HG02588 (cell line): ENCODE data around the gene DOK6.
"Not testable (repeated sequence)": the region's sequence is repeated elsewhere in the genome, so short reads cannot be mapped to it uniquely, and the experiment has no call there.

Source experiments
- ATAC-seq: cut with Tn5 transposase; IDR thresholded peaks from one replicate; pipeline ENCODE4 v1.9.1; 2021; ENCODE audit warnings: mild to moderate bottlenecking, moderate library complexity; ENCODE audit not compliant: unreplicated experiment

The DOK6 gene

DNA sequence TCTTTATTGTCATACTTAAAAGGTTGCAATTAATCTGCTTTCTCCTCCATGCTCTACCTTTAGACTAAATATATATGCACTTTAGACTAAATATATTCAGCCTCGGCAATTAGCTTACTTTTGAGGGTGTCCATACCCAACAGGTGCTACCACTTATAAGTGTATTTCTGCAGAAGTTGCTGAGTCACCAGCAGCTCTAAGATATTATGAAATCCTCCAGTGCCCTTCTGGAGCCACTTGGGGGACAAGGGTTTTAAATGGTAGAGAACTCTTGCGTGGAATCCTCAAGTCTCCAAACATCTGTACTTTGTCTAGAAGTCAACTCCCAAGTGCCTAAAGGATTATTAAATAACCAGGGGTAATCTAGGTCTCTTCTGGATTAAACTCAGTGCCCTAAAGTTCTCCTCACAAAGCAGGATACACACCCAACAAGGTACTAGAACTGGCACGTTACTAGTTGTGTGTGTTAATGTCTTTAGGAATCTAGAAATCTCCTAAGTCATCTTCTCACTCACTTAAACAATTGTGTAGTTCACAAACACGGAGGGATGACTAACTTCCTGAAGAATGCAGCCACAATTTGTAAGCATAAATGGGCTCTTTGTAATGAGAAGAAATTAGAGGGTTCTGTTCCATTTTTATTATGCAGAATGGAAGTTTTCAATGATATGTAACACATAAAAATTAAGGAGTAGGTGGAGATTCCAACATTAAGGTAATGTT, 387.3 kb downstream of the DOK6 start:
- ATAC-seq: no peak

- ATAC-seq: no peak
These were observed 389.1 kb downstream of the DOK6 start for GRCh38 chr18:69789794-69790193.

GRCh38 chr18:69790649-69791048, 390.0 kb downstream of the DOK6 start:
- no peak for ATAC-seq

- ATAC-seq: no peak
These were observed 395.1 kb downstream of the DOK6 start for GRCh38 chr18:69795791-69796190.

DNA sequence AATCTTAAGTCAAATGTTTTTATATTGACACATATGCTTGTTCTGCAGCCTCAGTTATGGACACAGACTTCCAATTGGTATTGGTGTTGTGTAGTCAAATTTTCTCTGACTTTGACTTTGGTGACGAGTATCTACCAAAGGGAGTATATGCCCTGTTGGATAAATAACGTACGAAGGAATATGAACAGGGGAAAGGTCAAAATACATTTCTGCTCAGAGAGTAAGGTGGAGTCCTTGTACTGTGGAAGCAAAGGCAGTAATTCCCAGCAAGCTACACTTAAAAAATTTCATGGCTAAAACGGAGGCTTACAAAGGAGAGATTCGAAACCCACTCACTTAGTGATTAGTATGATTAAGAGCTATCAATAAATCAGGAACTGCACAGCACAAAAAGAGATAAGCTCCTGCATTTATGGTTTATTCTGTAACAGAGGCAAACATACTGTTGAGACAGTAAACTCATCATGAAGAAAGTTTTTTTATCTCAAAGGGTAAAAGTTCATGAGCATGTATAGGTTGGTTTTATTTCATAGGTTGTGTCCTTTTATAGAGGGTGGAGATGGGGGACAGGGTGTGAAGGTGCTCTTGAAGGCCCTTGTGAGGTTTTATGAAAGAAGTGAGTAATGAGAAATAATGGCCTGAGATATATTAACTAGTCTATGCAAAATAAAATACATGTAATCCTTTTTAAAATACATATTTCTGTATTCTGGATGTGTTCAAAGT, 404.3 kb downstream of the DOK6 start:
- ATAC-seq: no peak

- ATAC-seq: no peak
These were observed 407.7 kb downstream of the DOK6 start for GRCh38 chr18:69808399-69808798.

DNA sequence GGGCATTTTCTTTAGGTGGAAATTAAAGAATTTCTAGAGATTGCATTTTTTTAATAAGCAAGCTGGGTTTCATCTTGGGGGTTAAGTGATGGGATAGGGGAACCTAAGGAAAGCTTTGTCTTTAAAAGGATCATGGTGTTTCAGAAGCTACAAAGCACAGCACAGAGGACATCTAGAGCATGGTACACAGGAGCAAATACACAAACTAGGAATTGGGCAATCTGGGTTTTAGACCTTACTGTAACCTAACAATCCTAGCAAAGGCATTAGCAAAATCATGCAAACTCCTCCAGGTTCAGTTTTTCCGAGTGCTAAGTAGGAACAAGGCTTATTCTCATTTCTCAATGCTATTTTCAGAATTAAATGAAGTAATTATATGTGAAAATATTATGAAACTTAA, 412.9 kb downstream of the DOK6 start:
- ATAC-seq: no peak

DNA sequence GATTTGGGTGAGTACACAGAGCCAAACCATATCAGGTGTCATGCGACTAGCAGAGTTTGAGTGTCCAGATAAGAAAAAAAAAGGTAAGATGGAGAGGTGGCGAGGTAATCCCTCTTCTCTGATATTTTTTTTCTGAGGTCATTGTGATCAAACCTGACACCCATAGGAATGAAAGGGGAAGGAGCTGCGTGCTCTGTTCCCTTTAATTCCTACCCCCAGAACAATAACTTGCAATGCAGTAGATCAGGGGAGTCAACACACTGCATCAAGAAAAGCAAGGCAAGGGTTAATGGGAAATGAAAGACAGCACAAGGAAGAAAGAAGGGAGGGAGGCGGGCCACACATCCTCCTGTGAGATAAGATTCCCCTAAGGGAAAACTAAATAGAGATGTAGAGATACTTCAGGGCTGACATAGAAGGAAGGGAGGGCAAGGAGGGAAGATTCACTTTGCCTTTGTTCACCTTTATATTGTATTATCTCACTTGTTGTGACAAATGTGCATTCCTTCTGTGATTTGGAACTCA, 414.2 kb downstream of the DOK6 start:
- no peak for ATAC-seq

GRCh38 chr18:69817335-69817940, 416.8 kb downstream of the DOK6 start:
- no peak for ATAC-seq

GRCh38 chr18:69819460-69819859, 418.8 kb downstream of the DOK6 start:
- ATAC-seq: no peak

GRCh38 chr18:69820538-69820937, 419.9 kb downstream of the DOK6 start:
- ATAC-seq: no peak

DNA sequence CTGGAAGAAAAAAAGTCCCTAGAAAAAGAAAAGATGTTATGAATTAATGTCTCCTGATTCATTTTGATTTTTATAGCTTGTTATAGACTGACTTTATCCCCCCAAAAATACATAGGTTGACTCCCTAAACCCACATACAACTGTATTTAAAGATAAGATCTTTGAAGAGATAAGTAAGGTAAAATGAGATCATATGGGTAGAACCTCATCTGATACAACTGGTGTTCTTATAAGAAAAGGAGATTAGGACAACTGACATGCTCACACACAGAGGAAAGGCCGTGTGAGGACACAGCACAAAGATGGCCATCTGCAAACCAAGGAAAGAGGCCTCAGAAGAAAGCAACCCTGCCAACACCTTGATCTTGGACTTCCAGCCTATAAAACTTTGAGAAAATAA, 429.5 kb downstream of the DOK6 start:
- ATAC-seq: no peak

- ATAC-seq: not testable (repeated sequence)
These were observed 434.3 kb downstream of the DOK6 start for GRCh38 chr18:69834980-69835379.

- ATAC-seq: no peak
These were observed 437.3 kb downstream of the DOK6 start for GRCh38 chr18:69838003-69838402.

- peak; percentile 53 for ATAC-seq
These were observed 438.1 kb downstream of the DOK6 start for GRCh38 chr18:69838620-69839411.

DNA sequence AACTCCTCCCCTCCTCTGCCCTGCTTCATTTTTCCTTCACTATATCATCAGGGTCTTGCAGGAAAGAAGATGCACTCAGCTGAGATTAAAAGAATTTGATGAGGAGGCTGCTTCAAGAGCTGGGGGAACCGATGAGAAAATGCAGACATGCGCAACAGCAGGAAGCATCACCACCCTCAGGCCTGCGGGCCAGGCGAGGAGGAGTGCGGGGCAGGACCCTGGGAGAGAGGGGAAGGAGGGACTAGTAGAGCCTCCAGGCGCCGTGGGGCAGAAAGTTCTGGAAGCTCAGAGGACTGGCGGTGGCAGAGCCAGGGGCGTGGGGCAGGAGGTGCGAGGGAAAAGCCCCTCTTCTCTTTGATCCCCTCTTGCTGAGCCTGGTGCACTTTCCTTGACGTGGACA, 438.8 kb downstream of the DOK6 start:
- ATAC-seq: no peak

DNA sequence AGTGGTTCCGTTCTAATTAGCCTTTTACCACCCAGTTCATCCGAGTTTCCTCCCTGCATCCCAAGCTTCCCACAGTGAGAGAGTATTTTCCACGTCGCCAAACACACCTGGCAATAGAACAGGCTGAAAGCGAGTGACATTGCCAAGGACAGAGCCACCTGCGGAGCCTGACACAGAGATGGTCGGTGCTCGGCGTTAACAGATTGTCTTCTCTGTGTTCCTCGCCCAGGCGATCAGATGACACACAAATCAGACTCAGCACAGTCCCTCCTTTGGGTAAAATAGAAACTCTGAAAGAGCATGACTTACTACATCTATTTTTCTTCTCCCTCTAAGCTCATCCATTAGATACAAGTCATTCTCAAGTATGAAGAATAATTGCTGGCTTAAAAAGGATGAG, 439.3 kb downstream of the DOK6 start:
- no peak for ATAC-seq

DNA sequence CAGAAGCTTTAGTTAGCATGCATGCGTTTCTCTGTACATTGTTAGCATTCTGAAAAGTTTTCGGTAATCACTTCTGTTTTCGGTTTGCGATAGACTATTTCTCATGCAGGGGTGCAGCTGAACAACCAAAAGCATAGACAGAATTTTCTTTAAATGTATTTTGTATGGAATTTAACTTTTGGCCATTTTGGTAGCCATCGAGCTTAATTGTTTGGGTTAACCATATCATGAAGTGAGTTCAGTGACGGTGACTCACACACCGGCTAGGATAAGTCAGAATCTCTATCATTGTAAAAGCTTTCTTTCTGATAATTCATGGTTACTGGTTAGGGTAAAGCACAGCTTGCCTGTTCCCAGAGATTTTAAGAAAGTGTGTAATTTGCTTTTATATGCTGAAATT, 439.8 kb downstream of the DOK6 start:
- ATAC-seq: no peak

DNA sequence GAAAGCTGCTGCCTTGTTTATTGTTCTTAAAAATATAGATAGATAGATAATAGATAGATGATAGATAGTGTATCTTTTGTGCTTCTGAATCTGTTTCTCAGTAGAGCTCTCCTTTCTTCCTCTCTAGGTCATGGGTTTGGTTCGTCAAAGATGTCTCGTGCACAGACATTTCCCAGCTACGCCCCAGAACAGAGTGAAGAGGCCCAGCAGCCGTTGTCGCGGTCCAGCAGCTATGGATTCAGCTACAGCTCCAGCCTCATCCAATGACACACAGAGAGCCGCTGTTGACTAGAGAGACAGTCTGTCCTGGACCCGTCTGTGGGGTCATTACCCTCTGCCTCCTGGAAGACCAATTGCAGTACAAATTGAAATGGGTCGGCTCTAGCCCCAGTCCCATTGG, 440.4 kb downstream of the DOK6 start:
- ATAC-seq: no peak

GRCh38 chr18:69843015-69843414, 442.3 kb downstream of the DOK6 start:
- no peak for ATAC-seq

DNA sequence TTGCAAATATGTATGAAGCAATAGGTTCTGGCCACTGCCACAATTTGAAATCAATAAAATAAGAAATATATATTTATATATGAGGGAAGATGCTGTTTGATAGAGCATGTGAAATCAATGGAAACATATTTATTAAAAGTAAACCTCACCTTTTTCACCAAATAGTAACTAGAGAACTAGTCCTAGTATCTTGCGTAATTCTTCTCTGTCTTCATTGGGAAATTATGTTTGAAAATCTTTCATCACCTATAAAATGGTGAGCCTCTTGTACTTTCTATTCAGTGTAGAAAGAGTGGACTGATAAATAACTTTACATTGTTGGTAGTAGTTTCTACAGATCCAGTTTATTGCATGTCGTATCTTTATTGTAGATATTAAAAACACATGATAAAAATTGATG, 444.0 kb downstream of the DOK6 start:
- no peak for ATAC-seq
